Umbilical cord (tissue), 2 donors: ENCODE measurements around the gene WHRN. TPM values are rescaled to one million over a fixed set of nuclear protein-coding genes. Genes with fewer than 3 reads are reported as not detected.

Experiments
- DNase-seq: peaks from one replicate; pipeline ENCODE4 v3.0.0-alpha.2; 2015; ENCODE audit warnings: low spot score
- total RNA-seq: library from RNA; depleted of rRNA; stranded (reverse); fragments of >200 nt; gene quantifications from one replicate; pipeline ENCODE4 v1.2.3, GENCODE V29; 2014; ENCODE audit warnings: low replicate concordance; ENCODE audit not compliant: insufficient read depth

The WHRN gene
- 3.1 TPM for total RNA-seq

DNA sequence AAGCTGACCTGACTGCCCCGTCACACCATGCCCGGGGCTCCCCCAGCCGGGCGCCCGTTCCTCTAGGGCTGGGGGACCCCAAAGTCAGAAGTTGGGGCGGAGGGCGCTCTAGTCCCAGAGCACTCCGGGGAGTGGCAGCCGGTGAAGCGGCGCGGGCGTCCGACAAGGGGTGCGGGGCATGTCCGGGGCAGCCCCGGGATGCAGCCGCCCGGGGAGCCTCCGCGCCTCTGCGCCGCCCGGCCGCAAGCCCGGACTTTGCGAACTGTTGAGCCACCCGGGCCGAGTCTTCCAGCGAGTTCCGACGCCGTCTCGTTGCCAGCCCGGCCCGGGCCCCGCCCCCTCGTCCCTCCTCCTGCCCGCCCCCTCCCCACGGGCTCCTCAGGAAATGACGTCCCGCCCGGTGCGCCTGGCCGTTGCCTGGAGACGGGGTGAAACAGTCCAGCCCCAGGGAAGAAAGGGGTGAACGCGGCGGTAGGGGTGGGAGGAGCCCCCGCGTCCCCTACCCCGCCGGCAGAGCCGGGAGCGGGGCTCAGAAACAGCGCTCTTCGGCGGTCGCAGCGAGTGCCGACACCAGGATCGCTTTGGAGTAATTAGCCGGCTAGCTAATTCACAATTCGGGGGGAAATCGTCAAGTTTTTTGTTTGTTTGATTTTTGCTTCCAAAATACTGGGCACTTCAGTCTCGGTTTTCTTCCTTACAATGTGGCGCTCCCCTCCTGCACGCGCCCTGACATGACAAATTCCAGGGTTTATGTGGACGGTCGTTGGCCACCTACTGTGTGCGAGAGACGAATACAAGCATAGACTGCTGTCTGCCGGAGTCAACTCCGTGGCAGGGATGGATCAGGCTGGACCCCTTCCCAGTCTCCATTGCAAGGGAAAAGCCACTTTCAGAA lies at the start of gene WHRN:
Gene WHRN, minus strand, starts transcription at position 287 of the 895 bp plus-strand sequence. CDS start 672 bp downstream, outside the sequence.
- DNase-seq, result peak; percentile 96

DNA sequence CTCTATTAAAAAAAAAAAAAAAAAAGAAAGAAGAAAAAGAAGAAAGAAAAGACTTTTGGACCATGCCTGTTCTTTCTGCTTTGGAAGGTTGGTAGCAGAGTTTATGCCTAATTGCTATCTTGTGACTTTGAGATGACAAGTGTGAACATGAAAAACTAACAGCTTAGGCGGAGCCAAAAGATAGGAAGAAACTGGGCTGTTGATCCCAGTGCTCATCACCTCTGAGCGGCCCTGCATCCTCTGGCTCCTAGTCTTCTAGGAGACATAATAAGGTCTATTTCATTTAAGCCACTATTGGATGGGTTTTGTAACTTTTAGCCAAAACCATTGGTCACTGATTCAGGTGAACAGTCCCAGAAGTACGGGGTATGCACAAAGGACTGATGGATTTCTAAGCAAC lies 47.9 kb upstream of the WHRN start:
- no peak for DNase-seq

- no peak for DNase-seq
Measured at GRCh38 chr9:114552706-114553105, 47.4 kb upstream of the WHRN start.

- peak; percentile 83 for DNase-seq
Measured at GRCh38 chr9:114551750-114552685, 46.7 kb upstream of the WHRN start.

DNA sequence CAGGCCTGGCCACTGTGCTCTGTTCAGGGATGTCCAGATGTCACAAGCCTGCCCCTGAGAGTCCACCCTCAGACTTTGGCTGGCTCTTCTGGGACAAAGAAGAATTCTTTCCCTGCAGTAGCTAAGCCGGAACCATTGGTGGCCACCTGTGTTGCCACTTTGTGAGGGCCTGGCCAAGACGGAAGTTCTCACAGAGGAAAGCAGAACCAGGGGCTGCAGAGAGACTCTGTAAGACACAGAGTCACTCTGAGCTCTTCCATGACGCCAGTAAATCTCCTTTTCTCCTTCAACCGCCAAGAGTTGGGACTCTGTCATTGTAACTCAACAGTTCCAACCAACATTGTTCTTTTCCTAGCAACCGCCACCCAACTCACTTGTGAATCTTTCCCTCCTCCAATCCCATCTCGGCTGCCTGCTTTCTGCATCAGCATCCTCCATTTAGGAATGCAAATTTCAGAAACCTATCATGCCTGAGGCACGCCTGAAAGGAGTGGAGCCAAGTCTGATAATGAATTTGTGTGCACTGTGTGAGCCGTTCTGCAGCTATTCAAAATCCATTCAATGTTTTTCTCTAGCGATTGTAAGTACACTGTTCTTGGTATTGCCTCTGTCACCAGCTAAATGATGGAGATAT lies 44.5 kb upstream of the WHRN start:
- no peak for DNase-seq

GRCh38 chr9:114546851-114547250 lies 41.6 kb upstream of the WHRN start:
- DNase-seq, result no peak

DNA sequence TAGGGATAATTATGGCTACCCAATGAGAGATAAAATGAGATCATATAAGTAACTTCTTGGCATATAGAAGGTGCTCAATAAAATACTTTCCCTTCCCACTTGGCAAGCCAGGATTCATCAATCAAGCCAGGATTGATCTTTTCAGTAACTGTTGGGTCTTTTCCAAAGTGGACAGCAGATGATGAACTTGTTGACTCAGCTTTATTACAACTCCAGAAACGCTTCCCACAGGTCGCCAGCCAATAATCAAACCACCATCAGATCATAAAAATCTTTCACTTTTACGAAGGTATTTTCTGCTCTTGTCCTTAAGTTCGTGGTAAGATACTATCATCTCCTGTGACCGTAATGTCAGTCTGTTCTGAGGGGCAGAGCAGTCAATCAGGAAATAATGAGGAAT lies 39.8 kb upstream of the WHRN start:
- DNase-seq, result no peak

GRCh38 chr9:114539701-114540380 lies 34.6 kb upstream of the WHRN start:
- DNase-seq, result no peak

GRCh38 chr9:114538241-114538640 lies 33.0 kb upstream of the WHRN start:
- no peak for DNase-seq

DNA sequence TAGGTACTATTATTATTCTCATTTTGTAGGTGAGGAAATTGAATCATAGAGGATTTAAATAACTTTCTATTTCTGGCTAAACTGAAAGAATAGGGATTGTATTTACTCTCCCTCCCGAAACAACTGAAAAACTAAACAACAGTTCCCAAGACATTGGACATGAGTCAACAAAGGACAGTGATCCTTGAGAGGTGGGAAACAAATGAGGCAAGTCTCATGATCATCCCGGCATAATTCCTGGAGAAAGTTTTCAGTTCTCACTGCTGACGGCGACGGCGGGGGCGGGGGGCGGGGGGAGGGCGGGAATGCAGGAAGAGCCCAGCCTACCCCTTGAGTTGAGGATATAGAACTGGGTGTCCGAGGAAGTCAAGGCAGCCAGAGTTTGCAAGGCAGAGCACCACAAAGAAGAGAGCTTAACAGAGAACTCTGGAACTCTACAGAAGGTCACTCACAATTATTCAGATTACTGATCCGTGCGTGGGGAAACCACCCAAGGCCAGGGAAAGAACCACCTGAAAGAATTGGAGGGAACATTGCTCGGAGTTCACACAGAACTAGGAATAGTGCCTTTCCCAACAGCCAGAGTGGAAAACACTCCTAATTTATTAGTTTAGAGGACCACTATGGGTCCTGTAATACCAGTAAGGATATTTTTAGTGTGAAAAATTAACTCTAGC lies 27.4 kb upstream of the WHRN start:
- DNase-seq, result no peak

GRCh38 chr9:114529285-114529684 lies 24.0 kb upstream of the WHRN start:
- no peak for DNase-seq

DNA sequence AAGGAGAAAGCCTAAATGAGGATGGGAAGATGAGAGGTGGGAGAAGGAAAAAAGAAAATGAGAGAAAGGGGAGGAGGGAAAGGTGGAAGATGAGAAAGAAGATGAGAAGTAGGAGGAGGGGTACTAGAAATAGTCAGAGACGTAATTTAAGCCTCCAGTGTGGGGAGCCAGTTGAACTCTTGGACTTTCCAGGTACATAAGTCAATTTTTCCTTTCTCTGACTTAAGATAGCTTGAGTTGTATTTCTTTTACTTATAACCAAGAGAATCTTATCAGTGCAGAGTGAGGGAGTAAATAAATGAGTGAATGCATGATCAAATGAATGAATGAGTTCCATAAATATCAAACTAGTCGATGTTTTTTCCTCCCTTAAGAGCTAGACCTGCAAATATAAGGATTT lies 21.5 kb upstream of the WHRN start:
- DNase-seq, result no peak

DNA sequence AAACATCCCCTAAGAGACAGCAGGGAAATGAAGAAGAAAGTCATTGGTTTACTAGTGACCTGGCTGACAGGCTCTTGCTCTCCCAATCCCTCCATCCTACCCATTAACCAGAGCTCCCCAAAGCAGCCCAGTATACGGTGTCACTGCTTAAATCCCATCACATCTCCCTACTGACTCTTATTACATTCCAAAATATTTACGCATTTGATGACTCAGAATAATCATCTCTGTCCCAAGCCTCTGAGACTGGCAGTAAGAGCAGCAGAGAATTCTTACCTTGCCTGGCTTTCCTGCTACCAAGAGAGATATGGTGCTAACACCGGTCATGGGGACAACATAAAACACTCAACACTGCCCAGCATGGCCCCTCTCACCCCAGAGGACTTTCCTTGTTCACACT lies 20.2 kb upstream of the WHRN start:
- DNase-seq, result no peak

DNA sequence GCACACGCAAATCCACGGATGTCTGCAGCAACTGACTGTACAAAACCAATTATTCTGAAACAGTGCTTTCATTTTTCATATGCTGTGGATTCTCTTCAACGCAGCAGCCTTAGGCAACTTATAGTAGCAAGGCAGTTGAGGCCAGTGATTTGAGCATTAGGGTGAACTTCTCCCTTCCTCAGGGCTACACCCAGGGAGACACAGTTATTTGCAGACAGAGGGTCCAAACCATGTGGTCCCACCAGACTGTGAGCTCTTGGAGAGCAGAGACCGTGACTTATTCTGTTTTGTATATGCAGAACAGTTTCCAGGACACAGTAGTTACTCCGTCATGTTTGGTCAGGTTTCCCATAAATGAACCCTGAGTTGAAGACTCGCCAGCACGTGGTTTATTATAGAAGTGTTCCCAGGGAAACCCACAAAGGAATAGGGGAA lies 19.0 kb upstream of the WHRN start:
- peak; percentile 78 for DNase-seq

DNA sequence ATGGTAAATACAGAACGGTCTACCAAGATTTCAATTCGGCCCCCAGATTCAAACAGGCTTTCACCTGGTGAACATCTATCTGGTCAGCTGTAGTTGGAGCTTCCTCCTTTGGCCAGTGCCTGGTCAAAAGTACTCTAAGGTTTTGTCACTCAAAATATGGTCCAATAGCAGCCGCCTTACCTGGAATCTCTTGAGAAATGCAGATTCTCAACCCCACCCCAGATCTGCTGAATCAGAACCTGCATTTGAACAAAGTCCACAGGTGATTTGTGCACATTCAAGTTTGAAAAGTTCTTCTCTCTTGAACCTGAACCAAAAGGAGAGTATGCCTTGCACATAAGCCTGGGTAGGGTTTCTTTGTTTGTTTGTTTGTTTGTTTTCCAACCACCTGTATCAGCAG lies 17.6 kb upstream of the WHRN start:
- no peak for DNase-seq

- no peak for DNase-seq
Measured at GRCh38 chr9:114522286-114522685, 17.0 kb upstream of the WHRN start.

DNA sequence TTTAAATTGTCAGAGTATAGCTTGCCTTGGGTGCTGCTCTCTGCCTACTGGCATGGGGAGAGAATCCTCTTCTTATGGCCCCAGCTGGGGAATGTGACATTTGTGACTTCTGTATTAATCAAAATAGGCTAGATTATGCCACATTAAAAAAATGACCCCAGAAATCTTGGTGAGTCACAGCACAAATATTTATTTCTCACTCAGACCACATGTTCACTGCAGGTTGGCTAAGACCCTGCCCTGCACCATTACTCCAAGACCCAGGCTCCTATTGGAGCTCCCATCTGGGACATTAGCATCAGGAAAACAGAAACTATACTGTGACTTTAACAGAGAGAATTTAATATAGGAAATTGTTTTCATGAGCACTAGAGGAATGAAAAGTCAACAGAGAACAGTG lies 16.6 kb upstream of the WHRN start:
- DNase-seq, result no peak

DNA sequence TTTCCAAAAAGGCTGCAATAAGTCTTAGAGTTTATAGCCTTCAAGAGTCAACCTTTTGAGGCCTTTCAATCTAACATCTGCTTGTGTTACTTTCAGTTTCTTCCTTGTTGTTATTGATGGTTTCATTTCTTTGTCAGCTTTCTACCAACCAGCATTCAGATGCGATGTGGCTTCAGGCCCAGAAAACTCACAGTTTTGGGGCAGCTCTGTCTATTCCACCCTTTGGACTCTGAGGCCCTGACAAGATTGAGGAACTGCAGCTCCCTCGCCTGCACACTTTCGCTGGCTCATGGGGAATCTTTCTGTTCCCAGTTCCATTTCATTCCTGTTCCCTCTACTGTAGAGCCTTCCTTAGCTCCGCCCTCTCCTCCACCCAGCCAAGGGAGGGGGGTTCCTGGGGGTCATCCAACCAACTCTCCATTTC lies 13.3 kb upstream of the WHRN start:
- DNase-seq, result no peak

DNA sequence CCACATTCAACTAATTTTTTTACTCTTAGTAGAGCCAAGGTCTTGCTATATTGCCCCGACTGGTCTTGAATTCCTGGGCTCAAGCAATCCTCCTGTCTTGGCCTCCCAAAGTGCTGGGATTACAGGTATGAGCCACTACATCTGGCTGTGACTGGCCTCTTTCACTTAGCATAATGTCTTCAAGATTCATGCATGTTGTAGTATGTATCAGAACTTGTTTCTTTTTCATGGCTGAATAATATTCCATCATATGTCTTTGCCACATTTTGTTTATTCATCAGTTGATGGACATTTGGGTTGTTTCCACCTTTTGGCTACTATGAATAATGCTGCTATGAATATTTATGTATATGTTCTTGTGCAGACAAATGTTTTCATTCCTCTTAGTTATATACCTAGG lies 12.8 kb upstream of the WHRN start:
- no peak for DNase-seq

GRCh38 chr9:114516913-114517312 lies 11.6 kb upstream of the WHRN start:
- DNase-seq, result no peak

DNA sequence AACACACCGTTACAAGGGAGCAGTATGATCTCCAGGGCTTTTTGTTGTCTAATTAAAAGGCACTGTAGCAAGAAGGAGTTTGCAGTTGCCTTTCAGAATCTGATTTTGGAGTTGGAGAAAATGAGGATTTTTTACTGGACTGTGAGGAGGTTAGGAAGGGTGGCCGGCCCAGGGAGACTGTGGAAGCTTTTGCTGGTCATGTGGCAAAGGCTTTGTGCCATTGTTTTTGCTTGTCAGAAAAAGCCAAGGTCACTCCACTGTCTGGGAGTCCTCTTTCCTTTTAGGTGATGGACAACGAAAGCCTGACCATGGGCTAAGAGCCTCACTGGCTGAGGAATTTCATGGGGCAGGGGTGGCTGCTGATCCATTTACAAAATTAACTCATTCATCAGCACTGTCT lies 10.3 kb upstream of the WHRN start:
- no peak for DNase-seq
